HUES6 (cell line): Measurements from ENCODE around the gene COL5A3.

Experiments
- H3K27ac ChIP-seq: 2 replicates; pipeline ENCODE4 v1.7.0; 2013; ENCODE audit warnings: low read depth, mild to moderate bottlenecking, low read length, inconsistent platforms
- H3K27me3 ChIP-seq: 2 replicates; pipeline ENCODE4 v1.6.1; 2013; ENCODE audit warnings: low read length; ENCODE audit not compliant: control insufficient read depth, insufficient read depth
- H3K36me3 ChIP-seq: 2 replicates; pipeline ENCODE4 v1.6.1; 2013; ENCODE audit warnings: low read length; ENCODE audit not compliant: control insufficient read depth, insufficient read depth
- H3K4me1 ChIP-seq: 2 replicates; pipeline ENCODE4 v1.6.1; 2013; ENCODE audit warnings: low read length; ENCODE audit not compliant: control insufficient read depth, insufficient read depth
- H3K4me3 ChIP-seq: 2 replicates; pipeline ENCODE4 v1.5.1; 2013; ENCODE audit warnings: low read depth, low read length
- H3K9ac ChIP-seq: one replicate; pipeline ENCODE4 v1.6.1; 2013; ENCODE audit warnings: mild to moderate bottlenecking, low read length
- H3K9me3 ChIP-seq: 2 replicates; pipeline ENCODE4 v1.6.1; 2013; ENCODE audit warnings: low read depth, low read length; ENCODE audit not compliant: control insufficient read depth, insufficient read depth

The COL5A3 gene

GRCh38 chr19:10001899-10002298, 8.4 kb downstream of the COL5A3 start:
- no peak overlapping the region for H3K4me3 ChIP-seq
- peaks cover 10% of the 10 kb centered on the region; the same call in 1 of the 2 replicates for H3K27me3 ChIP-seq

GRCh38 chr19:10000171-10000826, 10.0 kb downstream of the COL5A3 start:
- Histone ChIP-seq H3K9me3 (no peaks in the 10 kb centered on the region), H3K27ac (no peak overlapping the region), H3K27me3 (peaks cover 10% of the 10 kb centered on the region; the same call in 1 of the 2 replicates), H3K4me1 (0 out of 2 replicates have a peak, but pooled peaks cover 3% of the 10 kb centered on the region), H3K9ac (no peak overlapping the region), H3K4me3 (no peak overlapping the region), H3K36me3 (no peaks in the 10 kb centered on the region)

More at GRCh38 chr19:10001899-10002298, 8.4 kb downstream of the COL5A3 start:
- Histone ChIP-seq H3K36me3 (no peaks in the 10 kb centered on the region), H3K9ac (no peak overlapping the region), H3K9me3 (no peaks in the 10 kb centered on the region), H3K4me1 (0 out of 2 replicates have a peak, but pooled peaks cover 3% of the 10 kb centered on the region), H3K27ac (no peak overlapping the region)

DNA sequence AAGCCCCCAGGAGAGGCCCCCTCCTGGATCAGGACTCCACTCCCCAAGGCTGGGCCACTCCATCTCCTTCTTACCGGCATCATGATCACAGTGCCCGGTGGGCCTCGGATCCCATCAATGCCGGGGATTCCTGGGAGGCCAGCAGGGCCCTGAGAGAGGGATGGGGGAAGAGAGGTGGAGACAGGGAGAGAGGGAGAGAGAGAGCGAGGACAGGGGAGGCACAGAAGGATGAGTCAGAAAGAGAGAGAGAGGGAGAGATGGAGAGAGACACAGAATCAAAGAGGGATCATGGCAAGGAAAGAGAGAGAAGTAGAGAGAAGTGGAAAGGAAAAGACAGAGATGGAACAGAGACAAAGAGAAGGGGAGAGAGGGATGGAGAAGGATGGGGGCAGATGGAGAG, 13.8 kb downstream of the COL5A3 start:
- Histone ChIP-seq H3K27me3 (peaks cover 10% of the 10 kb centered on the region; the same call in 1 of the 2 replicates), H3K4me3 (no peak overlapping the region), H3K9me3 (no peaks in the 10 kb centered on the region), H3K9ac (no peak overlapping the region), H3K4me1 (0 out of 2 replicates have a peak, but pooled peaks cover 3% of the 10 kb centered on the region), H3K27ac (no peak overlapping the region), H3K36me3 (no peaks in the 10 kb centered on the region)

GRCh38 chr19:9995999-9996398, 14.3 kb downstream of the COL5A3 start:
- H3K27ac ChIP-seq: no peak overlapping the region
- peaks cover 10% of the 10 kb centered on the region; the same call in 1 of the 2 replicates for H3K27me3 ChIP-seq
- no peaks in the 10 kb centered on the region for H3K9me3 ChIP-seq
- no peaks in the 10 kb centered on the region for H3K36me3 ChIP-seq
- 0 out of 2 replicates have a peak, but pooled peaks cover 3% of the 10 kb centered on the region for H3K4me1 ChIP-seq
- no peak overlapping the region for H3K9ac ChIP-seq
- H3K4me3 ChIP-seq: no peak overlapping the region

GRCh38 chr19:9995084-9995483, 15.2 kb downstream of the COL5A3 start:
- no peaks in the 10 kb centered on the region for H3K36me3 ChIP-seq
- no peak overlapping the region for H3K4me3 ChIP-seq
- no peak overlapping the region for H3K27ac ChIP-seq
- H3K4me1 ChIP-seq: 0 out of 2 replicates have a peak, but pooled peaks cover 3% of the 10 kb centered on the region
- no peaks in the 10 kb centered on the region for H3K9me3 ChIP-seq
- no peak overlapping the region for H3K9ac ChIP-seq
- H3K27me3 ChIP-seq: peaks cover 10% of the 10 kb centered on the region; the same call in 1 of the 2 replicates

GRCh38 chr19:9991425-9992191, 18.7 kb downstream of the COL5A3 start:
- no peaks in the 10 kb centered on the region for H3K9me3 ChIP-seq
- H3K27ac ChIP-seq: no peak overlapping the region
- H3K4me3 ChIP-seq: no peak overlapping the region
- H3K27me3 ChIP-seq: no peaks in the 10 kb centered on the region
- peaks cover 6% of the 10 kb centered on the region; the same call in 1 of the 2 replicates for H3K4me1 ChIP-seq
- H3K36me3 ChIP-seq: no peaks in the 10 kb centered on the region
- no peak overlapping the region for H3K9ac ChIP-seq

DNA sequence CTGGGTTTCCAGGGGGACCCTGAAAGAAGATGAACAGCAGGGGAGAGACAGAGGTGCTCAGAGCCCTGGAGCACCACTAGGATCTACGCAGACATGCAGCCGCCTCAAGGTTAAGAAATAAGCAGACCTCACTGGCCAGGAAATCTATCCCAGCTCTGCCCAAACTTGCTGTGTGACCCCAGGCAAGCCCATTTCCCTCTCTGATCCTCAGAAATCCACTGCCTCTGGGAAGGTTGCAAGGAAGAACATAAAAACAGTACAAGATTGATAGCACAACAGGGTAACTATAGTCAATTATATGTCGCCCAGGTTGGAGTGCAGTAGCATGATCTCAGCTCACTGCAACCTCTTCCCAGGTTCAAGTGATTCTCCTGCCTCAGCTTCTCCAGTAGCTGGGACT, 20.8 kb downstream of the COL5A3 start:
- Histone ChIP-seq H3K27me3 (no peaks in the 10 kb centered on the region), H3K9ac (no peak overlapping the region), H3K9me3 (no peaks in the 10 kb centered on the region), H3K36me3 (no peaks in the 10 kb centered on the region), H3K4me3 (no peak overlapping the region), H3K4me1 (peaks cover 9% of the 10 kb centered on the region; the same call in 1 of the 2 replicates), H3K27ac (no peak overlapping the region)

GRCh38 chr19:9986787-9987281, 23.5 kb downstream of the COL5A3 start:
- no peaks in the 10 kb centered on the region for H3K27me3 ChIP-seq
- no peak overlapping the region for H3K4me3 ChIP-seq
- no peak overlapping the region for H3K27ac ChIP-seq
- H3K9ac ChIP-seq: no peak overlapping the region
- no peaks in the 10 kb centered on the region for H3K9me3 ChIP-seq
- no peaks in the 10 kb centered on the region for H3K36me3 ChIP-seq
- H3K4me1 ChIP-seq: peaks cover 9% of the 10 kb centered on the region; the same call in 1 of the 2 replicates

- peaks cover 3% of the 10 kb centered on the region; the same call in 1 of the 2 replicates for H3K4me1 ChIP-seq
Observed at GRCh38 chr19:9981406-9982260, 28.7 kb downstream of the COL5A3 start.

GRCh38 chr19:9972103-9972502, 38.2 kb downstream of the COL5A3 start:
- no peaks in the 10 kb centered on the region for H3K9me3 ChIP-seq
- no peak overlapping the region for H3K9ac ChIP-seq
- H3K27ac ChIP-seq: no peak overlapping the region
- no peak overlapping the region for H3K4me3 ChIP-seq
- peaks cover 3% of the 10 kb centered on the region; the same call in 1 of the 2 replicates for H3K4me1 ChIP-seq
- peaks cover 21% of the 10 kb centered on the region for H3K27me3 ChIP-seq
- no peaks in the 10 kb centered on the region for H3K36me3 ChIP-seq

More at GRCh38 chr19:9981406-9982260, 28.7 kb downstream of the COL5A3 start:
- Histone ChIP-seq H3K27me3 (no peaks in the 10 kb centered on the region; the same call in 1 of the 2 replicates), H3K9me3 (no peaks in the 10 kb centered on the region), H3K4me3 (no peak overlapping the region), H3K27ac (no peak overlapping the region), H3K9ac (no peak overlapping the region), H3K36me3 (no peaks in the 10 kb centered on the region)
